HG03520 (cell line): ENCODE data around the gene RPS6KA1.
"Not testable (repeated sequence)": the region's sequence is repeated elsewhere in the genome, so short reads cannot be mapped to it uniquely, and the experiment has no call there.

Experiments used
- ATAC-seq: cut with Tn5 transposase; IDR thresholded peaks from one replicate; pipeline ENCODE4 v1.9.1; 2021; ENCODE audit warnings: mild to moderate bottlenecking, moderate library complexity; ENCODE audit not compliant: unreplicated experiment

The RPS6KA1 gene

GRCh38 chr1:26585471-26585870 lies 55.9 kb downstream of the RPS6KA1 start:
- no peak for ATAC-seq

GRCh38 chr1:26593385-26593784 lies 63.8 kb downstream of the RPS6KA1 start:
- ATAC-seq: no peak

GRCh38 chr1:26594593-26594992 lies 65.0 kb downstream of the RPS6KA1 start:
- ATAC-seq: not testable (repeated sequence)

- no peak for ATAC-seq
Observed at GRCh38 chr1:26597629-26598039, 68.1 kb downstream of the RPS6KA1 start.

GRCh38 chr1:26598890-26599289 lies 69.3 kb downstream of the RPS6KA1 start:
- no peak for ATAC-seq

- ATAC-seq: no peak
Observed at GRCh38 chr1:26602378-26602959, 72.9 kb downstream of the RPS6KA1 start.

GRCh38 chr1:26603856-26604255 lies 74.3 kb downstream of the RPS6KA1 start:
- ATAC-seq: no peak

- ATAC-seq: no peak
Observed at GRCh38 chr1:26607186-26607585, 77.6 kb downstream of the RPS6KA1 start.

GRCh38 chr1:26608895-26609294 lies 79.3 kb downstream of the RPS6KA1 start:
- no peak for ATAC-seq

GRCh38 chr1:26610781-26611180 lies 81.2 kb downstream of the RPS6KA1 start:
- no peak for ATAC-seq

GRCh38 chr1:26612627-26613026 lies 83.1 kb downstream of the RPS6KA1 start:
- not testable (repeated sequence) for ATAC-seq

GRCh38 chr1:26614655-26615411 lies 85.3 kb downstream of the RPS6KA1 start:
- ATAC-seq: no peak

GRCh38 chr1:26616881-26617280 lies 87.3 kb downstream of the RPS6KA1 start:
- ATAC-seq: no peak

- no peak for ATAC-seq
Observed at GRCh38 chr1:26618561-26618960, 89.0 kb downstream of the RPS6KA1 start.
